K562 (cell line): ENCODE data around the gene CYB5R2. TPM values are rescaled to one million over a fixed set of nuclear protein-coding genes. Genes with fewer than 3 reads are reported as not detected.
A peak's percentile ranks its signal among the peaks of the same experiment; 100 is the strongest.

Experiments used
- ARID2 ChIP-seq: fragments of 450-650 bp; IDR thresholded peaks from 2 replicates; pipeline ENCODE4 v1.6.1; 2017; ENCODE audit warnings: antibody characterized with exemption, mild to moderate bottlenecking
- CBX5 ChIP-seq: IDR thresholded peaks from 2 replicates; pipeline ENCODE4 v1.6.1; 2014; ENCODE audit warnings: low read depth, borderline replicate concordance
- CBX8 ChIP-seq: fragments of 200-600 bp; sonication (generic); IDR thresholded peaks from 2 replicates; pipeline ENCODE4 v1.6.1; 2012; ENCODE audit warnings: borderline replicate concordance, mixed run types, low read depth, mild to moderate bottlenecking, moderate library complexity, mixed read lengths, low read length, control low read depth, inconsistent platforms; ENCODE audit not compliant: poor library complexity, severe bottlenecking; ENCODE audit errors: extremely low read depth
- ETV6 ChIP-seq, 3 experiments: fragments of 150-350 bp in 1 of 3; sonication (generic) in 1 of 3; formaldehyde crosslinking in 1 of 3; IDR thresholded peaks; 2 replicates each; pipeline versions ENCODE4 v1.6.1 to v1.8.0; 2014 to 2022; ENCODE audit warnings: borderline replicate concordance in 2 of 3, low read depth in 2 of 3, antibody characterized with exemption in 1 of 3, low read length in 1 of 3, mild to moderate bottlenecking in 1 of 3, missing genetic modification reagents in 1 of 3
- IFI16 ChIP-seq: fragments of 250-450 bp; sonication (Bioruptor Pico); IDR thresholded peaks from 2 replicates; pipeline ENCODE4 v2.1.2; 2022; ENCODE audit warnings: mild to moderate bottlenecking, inconsistent platforms
- MEIS2 ChIP-seq: fragments of 450-650 bp; IDR thresholded peaks from 2 replicates; pipeline ENCODE4 v1.6.1; 2014; ENCODE audit warnings: mild to moderate bottlenecking; ENCODE audit not compliant: partially characterized antibody
- NRF1 ChIP-seq, 2 experiments: fragments of 450-650 bp; IDR thresholded peaks in 1 of 2; conservative IDR thresholded peaks in 1 of 2; 2 replicates each; pipeline ENCODE4 v1.6.1; 2014; ENCODE audit warnings: mild to moderate bottlenecking in 2 of 2
- POLR3A ChIP-seq: IDR thresholded peaks from 2 replicates; pipeline ENCODE4 v1.6.1; 2011; ENCODE audit warnings: borderline replicate concordance, mild to moderate bottlenecking, moderate library complexity; ENCODE audit not compliant: insufficient read length, insufficient read depth; ENCODE audit errors: extremely low read depth
- SMC3 ChIP-seq: conservative IDR thresholded peaks from 2 replicates; pipeline ENCODE4 v1.6.1; 2011; ENCODE audit warnings: low read depth, low read length, improper control_type of control experiment; ENCODE audit not compliant: insufficient read depth
- SOX6 ChIP-seq: fragments of 450-650 bp; IDR thresholded peaks from 2 replicates; pipeline ENCODE4 v1.6.1; 2014; ENCODE audit warnings: mild to moderate bottlenecking
- TEAD1 ChIP-seq, 2 experiments: fragments of 450-650 bp in 1 of 2; sonication (generic) in 1 of 2; formaldehyde crosslinking; IDR thresholded peaks; 2 replicates each; pipeline versions ENCODE4 v1.4.0 to v1.8.0; 2020 to 2022; ENCODE audit warnings: mild to moderate bottlenecking in 2 of 2, missing genetic modification reagents in 1 of 2
- XRCC4 ChIP-seq: IDR thresholded peaks from one replicate; pipeline ENCODE4 v1.6.1; 2011; ENCODE audit not compliant: insufficient read depth, insufficient read length; ENCODE audit errors: extremely low read depth
- ZC3H11A ChIP-seq: IDR thresholded peaks from 2 replicates; pipeline ENCODE4 v1.6.1; 2012; ENCODE audit warnings: low read depth, low read length, improper control_type of control experiment
- ZFP30 ChIP-seq: fragments of 250-450 bp; sonication (Bioruptor Pico); IDR thresholded peaks from 2 replicates; pipeline ENCODE4 v1.8.0; 2022; ENCODE audit warnings: moderate library complexity, mild to moderate bottlenecking, inconsistent platforms, borderline replicate concordance
- ZNF146 ChIP-seq: IDR thresholded peaks from one replicate; pipeline ENCODE4 v1.6.1; 2018; ENCODE audit warnings: missing compliant biosample characterization; ENCODE audit not compliant: unreplicated experiment
- ZSCAN29 ChIP-seq: fragments of 450-650 bp; IDR thresholded peaks from 2 replicates; pipeline ENCODE4 v1.6.1; 2017
- polyA plus RNA-seq, 8 experiments: library from polyadenylated mRNA; depleted of rRNA in 4 of 8; stranded (reverse) in 5 of 8; unstranded in 3 of 8; fragments of >200 nt; fragmentation: Nextera tagmentation in 2 of 8; fragmentation: Illumina TruSeq in 1 of 8; extraction: Ambion mirVana in 2 of 8; extraction: Trizol in 1 of 8; gene quantifications; 2 replicates each; pipeline versions ENCODE4 v1.2.1 to v1.2.3, GENCODE V29; 2011 to 2014; ENCODE audit warnings: inconsistent platforms in 1 of 8, missing spikeins in 1 of 8
- total RNA-seq, 7 experiments: library from RNA; depleted of rRNA in 6 of 7; stranded (reverse); fragments of >200 nt in 6 of 7; fragmentation: Illumina TruSeq in 2 of 7; extraction: Trizol in 2 of 7; gene quantifications; 2 replicates each; pipeline versions ENCODE4 v1.2.1 to v1.2.3, GENCODE V29; 2011 to 2021; ENCODE audit warnings: low replicate concordance in 1 of 7
- TF ChIP-seq, protein P1 (sequence below): fragments of 450-650 bp; IDR thresholded peaks from 2 replicates; pipeline ENCODE4 v1.6.1; 2016
- TF ChIP-seq, protein P2 (sequence below): fragments of 150-350 bp; IDR thresholded peaks from 2 replicates; pipeline ENCODE4 v1.6.1; 2014; ENCODE audit warnings: low read depth, mild to moderate bottlenecking, low read length, borderline replicate concordance
- TF ChIP-seq, protein P3 (sequence below): fragments of 450-650 bp; IDR thresholded peaks from 2 replicates; pipeline ENCODE4 v1.6.1; 2016; ENCODE audit warnings: borderline replicate concordance
- TF ChIP-seq, protein P4 (sequence below): fragments of 450-650 bp; formaldehyde crosslinking; IDR thresholded peaks from 2 replicates; pipeline ENCODE4 v1.4.0; 2020; ENCODE audit warnings: mild to moderate bottlenecking, moderate library complexity

The CYB5R2 gene
- total and polyA plus RNA-seq, 9 of the 15 experiments (the other 6 are each of a cell fraction or from before 2014, with no cell fraction given) = 8.2 to 28.7 (median 13.6) TPM

DNA sequence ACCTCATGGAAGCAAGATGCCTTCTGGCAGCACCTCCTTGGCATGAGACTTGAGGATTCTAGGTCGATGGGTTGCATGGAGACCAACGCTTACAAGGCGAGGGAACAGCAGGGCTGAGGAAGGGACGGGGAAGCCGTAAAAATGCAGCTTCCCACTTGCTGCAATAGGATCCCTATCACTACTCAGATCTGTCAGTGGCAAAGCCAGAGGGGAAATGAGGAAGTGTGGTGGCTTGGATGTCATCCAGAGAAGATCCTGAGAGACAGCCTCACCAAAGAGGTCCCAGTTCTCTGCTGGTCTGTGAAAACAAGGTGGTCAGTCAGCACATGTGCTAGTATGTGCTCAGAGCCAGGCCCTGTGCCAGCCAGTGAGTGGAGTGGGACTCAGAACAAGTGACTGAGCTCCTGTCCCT, 22.2 kb downstream of the CYB5R2 start (continued):
- TF ChIP-seq ZSCAN29 = no peak
- TF ChIP-seq TEAD1 (CRISPR knock-in tag; IDR thresholded peaks at IDR 0.05) = no peak
- 0 out of 2 replicates have a peak, but pooled peaks have one; percentile 17 for TF ChIP-seq SOX6
- no peak for TF ChIP-seq XRCC4
- no peak for TF ChIP-seq ARID2
- TF ChIP-seq, protein P1, sequence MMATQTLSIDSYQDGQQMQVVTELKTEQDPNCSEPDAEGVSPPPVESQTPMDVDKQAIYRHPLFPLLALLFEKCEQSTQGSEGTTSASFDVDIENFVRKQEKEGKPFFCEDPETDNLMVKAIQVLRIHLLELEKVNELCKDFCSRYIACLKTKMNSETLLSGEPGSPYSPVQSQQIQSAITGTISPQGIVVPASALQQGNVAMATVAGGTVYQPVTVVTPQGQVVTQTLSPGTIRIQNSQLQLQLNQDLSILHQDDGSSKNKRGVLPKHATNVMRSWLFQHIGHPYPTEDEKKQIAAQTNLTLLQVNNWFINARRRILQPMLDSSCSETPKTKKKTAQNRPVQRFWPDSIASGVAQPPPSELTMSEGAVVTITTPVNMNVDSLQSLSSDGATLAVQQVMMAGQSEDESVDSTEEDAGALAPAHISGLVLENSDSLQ = peak; percentile 70; the same call in 1 of the 2 replicates
- TF ChIP-seq POLR3A = no peak
- TF ChIP-seq ZNF146 (CRISPR knock-in tag) = no peak
- no peak for TF ChIP-seq ZC3H11A
- TF ChIP-seq NRF1 (conservative IDR thresholded peaks at IDR 0.05 in 1 of 2, IDR thresholded peaks at IDR 0.05 in 1 of 2) = no peak
- TF ChIP-seq IFI16 (CRISPR knock-in tag) = no peak
- no peak for TF ChIP-seq CBX8
- TF ChIP-seq ETV6 (IDR thresholded peaks at IDR 0.05; ENCODE audit: borderline replicate concordance in 1 of 2, low read depth in 2 of 2, low read length in 1 of 2) = 0 out of 4 replicates have a peak, but pooled peaks of 1 of the 2 experiments have one; percentile 34
- TF ChIP-seq ETV6 (CRISPR knock-in tag; IDR thresholded peaks at IDR 0.05; ENCODE audit: borderline replicate concordance) = no peak
- TF ChIP-seq, protein P2, sequence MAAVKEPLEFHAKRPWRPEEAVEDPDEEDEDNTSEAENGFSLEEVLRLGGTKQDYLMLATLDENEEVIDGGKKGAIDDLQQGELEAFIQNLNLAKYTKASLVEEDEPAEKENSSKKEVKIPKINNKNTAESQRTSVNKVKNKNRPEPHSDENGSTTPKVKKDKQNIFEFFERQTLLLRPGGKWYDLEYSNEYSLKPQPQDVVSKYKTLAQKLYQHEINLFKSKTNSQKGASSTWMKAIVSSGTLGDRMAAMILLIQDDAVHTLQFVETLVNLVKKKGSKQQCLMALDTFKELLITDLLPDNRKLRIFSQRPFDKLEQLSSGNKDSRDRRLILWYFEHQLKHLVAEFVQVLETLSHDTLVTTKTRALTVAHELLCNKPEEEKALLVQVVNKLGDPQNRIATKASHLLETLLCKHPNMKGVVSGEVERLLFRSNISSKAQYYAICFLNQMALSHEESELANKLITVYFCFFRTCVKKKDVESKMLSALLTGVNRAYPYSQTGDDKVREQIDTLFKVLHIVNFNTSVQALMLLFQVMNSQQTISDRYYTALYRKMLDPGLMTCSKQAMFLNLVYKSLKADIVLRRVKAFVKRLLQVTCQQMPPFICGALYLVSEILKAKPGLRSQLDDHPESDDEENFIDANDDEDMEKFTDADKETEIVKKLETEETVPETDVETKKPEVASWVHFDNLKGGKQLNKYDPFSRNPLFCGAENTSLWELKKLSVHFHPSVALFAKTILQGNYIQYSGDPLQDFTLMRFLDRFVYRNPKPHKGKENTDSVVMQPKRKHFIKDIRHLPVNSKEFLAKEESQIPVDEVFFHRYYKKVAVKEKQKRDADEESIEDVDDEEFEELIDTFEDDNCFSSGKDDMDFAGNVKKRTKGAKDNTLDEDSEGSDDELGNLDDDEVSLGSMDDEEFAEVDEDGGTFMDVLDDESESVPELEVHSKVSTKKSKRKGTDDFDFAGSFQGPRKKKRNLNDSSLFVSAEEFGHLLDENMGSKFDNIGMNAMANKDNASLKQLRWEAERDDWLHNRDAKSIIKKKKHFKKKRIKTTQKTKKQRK = no peak
- no peak for TF ChIP-seq SMC3
- TF ChIP-seq, protein P3, sequence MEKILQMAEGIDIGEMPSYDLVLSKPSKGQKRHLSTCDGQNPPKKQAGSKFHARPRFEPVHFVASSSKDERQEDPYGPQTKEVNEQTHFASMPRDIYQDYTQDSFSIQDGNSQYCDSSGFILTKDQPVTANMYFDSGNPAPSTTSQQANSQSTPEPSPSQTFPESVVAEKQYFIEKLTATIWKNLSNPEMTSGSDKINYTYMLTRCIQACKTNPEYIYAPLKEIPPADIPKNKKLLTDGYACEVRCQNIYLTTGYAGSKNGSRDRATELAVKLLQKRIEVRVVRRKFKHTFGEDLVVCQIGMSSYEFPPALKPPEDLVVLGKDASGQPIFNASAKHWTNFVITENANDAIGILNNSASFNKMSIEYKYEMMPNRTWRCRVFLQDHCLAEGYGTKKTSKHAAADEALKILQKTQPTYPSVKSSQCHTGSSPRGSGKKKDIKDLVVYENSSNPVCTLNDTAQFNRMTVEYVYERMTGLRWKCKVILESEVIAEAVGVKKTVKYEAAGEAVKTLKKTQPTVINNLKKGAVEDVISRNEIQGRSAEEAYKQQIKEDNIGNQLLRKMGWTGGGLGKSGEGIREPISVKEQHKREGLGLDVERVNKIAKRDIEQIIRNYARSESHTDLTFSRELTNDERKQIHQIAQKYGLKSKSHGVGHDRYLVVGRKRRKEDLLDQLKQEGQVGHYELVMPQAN = no peak
- TF ChIP-seq ZFP30 (CRISPR knock-in tag) = no peak
- no peak for TF ChIP-seq CBX5
- TF ChIP-seq, protein P4, sequence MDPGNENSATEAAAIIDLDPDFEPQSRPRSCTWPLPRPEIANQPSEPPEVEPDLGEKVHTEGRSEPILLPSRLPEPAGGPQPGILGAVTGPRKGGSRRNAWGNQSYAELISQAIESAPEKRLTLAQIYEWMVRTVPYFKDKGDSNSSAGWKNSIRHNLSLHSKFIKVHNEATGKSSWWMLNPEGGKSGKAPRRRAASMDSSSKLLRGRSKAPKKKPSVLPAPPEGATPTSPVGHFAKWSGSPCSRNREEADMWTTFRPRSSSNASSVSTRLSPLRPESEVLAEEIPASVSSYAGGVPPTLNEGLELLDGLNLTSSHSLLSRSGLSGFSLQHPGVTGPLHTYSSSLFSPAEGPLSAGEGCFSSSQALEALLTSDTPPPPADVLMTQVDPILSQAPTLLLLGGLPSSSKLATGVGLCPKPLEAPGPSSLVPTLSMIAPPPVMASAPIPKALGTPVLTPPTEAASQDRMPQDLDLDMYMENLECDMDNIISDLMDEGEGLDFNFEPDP (CRISPR knock-in tag) = no peak
- TF ChIP-seq MEIS2 = peak; percentile 36
